ENCODE results near the gene RHD.

- TF ChIP-seq EZH2 (IDR thresholded peaks at IDR 0.05) (no peak), POLR2AphosphoS5 (IDR thresholded peaks at IDR 0.05; ENCODE audit: borderline replicate concordance, low read depth, low read length) (no peak), FOXP2 (optimal IDR thresholded peaks at IDR 0.05; ENCODE audit: control extremely low read depth, extremely low read length, insufficient read depth) (no peak)
Observed at GRCh38 chr1:25255706-25256577, 16.4 kb upstream of the RHD start.

Measured in SK-N-MC (cell line).